Esophagus squamous epithelium (tissue), 5 donors: ENCODE results near the gene SOCS2. TPM values are rescaled to one million over a fixed set of nuclear protein-coding genes. Genes with fewer than 3 reads are reported as not detected.

Source experiments
- DNase-seq: peaks from one replicate; lab custom pipeline; 2025; lab: John Stamatoyannopoulos, UW
- H3K27ac ChIP-seq, 4 donors: fragments of 200-600 bp; sonication (generic); one replicate each; pipeline ENCODE4 v1.5.1; 2016 to 2019; ENCODE audit warnings: mild to moderate bottlenecking in 1 of 4
- H3K27me3 ChIP-seq, 4 donors: fragments of 200-600 bp; sonication (generic); 1 replicate in 3 of 4; 2 replicates in 1 of 4; pipeline versions ENCODE4 v1.5.1 to v1.6.0; 2017 to 2021; ENCODE audit warnings: antibody characterized with exemption in 1 of 4
- H3K36me3 ChIP-seq, 3 donors: fragments of 200-600 bp; sonication (generic); one replicate each; pipeline ENCODE4 v1.5.1; 2016 to 2019
- H3K4me1 ChIP-seq, 3 donors: fragments of 200-600 bp; sonication (generic); one replicate each; pipeline ENCODE4 v1.5.1; 2017 to 2019
- H3K4me3 ChIP-seq, 4 donors: fragments of 200-600 bp; sonication (generic); 1 replicate in 3 of 4; 2 replicates in 1 of 4; pipeline ENCODE4 v1.5.1; 2016 to 2019; ENCODE audit warnings: mild to moderate bottlenecking in 2 of 4, moderate library complexity in 1 of 4
- H3K9me3 ChIP-seq, 3 donors: fragments of 200-600 bp; sonication (generic); one replicate each; pipeline ENCODE4 v1.5.1; 2016 to 2019
- POLR2A ChIP-seq, 4 donors: fragments of 450-650 bp; IDR thresholded peaks; one replicate each; pipeline ENCODE4 v1.6.1; 2017; ENCODE audit warnings: antibody characterized with exemption in 4 of 4, mild to moderate bottlenecking in 4 of 4, moderate library complexity in 3 of 4
- WGBS, 2 donors: methylation state at CpG; one replicate each; pipeline ENCODE4 v1.1.5; 2018; 5-methylcytosine and 5-hydroxymethylcytosine counted together
- intact Hi-C: fragments of 100-400 bp; cut with DNase I; formaldehyde crosslinking; loops from one replicate; pipeline ENCODE4 v1.15.0; 2022
- total RNA-seq, 4 donors: library from RNA; depleted of rRNA; stranded (reverse); fragments of >200 nt; gene quantifications; one replicate each; pipeline ENCODE4 v1.1.0, GENCODE V29; 2016
- TF ChIP-seq, protein P1 (sequence below), 6 experiments: fragments of 450-650 bp in 4 of 6; fragments of 200-600 bp in 2 of 6; sonication (generic) in 2 of 6; IDR thresholded peaks; one replicate each; pipeline ENCODE4 v1.5.1; 2016 to 2019; ENCODE audit warnings: antibody characterized with exemption in 6 of 6, mild to moderate bottlenecking in 4 of 6, moderate library complexity in 4 of 6
- donor health status: DM: yes; HTN: yes; CAD: no.

Gene SOCS2
- total RNA-seq, 4 donors from 2014 or later, result 3.4 to 18.5 (median 9.8) TPM

DNA sequence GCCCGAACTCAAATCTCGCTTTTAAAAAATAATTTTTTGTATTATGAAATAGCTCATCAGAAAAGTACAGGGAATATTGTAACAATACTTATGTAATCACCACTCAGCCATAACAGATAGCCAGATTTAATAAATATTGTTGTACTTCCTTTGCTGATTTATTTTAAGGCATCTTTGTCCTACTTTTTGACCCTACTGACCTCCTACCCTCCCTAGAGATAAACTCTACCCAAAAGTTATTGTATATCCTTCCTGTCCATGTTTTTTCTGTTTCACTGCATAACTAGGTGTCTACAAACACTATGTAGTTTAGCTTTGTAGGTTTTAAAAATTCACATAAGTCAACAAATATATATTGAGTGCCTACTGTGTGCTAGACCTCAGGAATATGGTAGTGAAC, 25.1 kb downstream of the SOCS2 start:
- H3K27ac ChIP-seq, result no peak overlapping the region
- intact Hi-C loops, result loop anchor here (10.0 kb wide), 1 partner anchor 77 kb away; the partner anchor contains the start of gene CRADD
- H3K36me3 ChIP-seq, result no peaks in the 10 kb centered on the region
- 87 to 89% methylated on average over 2 of the region's 2 CpGs for WGBS, 2 donors
- no peak overlapping the region for H3K4me3 ChIP-seq
- H3K4me1 ChIP-seq, result peaks cover 0 to 3% (median 0%) of the 10 kb centered on the region in 3 donors
- TF ChIP-seq, protein P1, sequence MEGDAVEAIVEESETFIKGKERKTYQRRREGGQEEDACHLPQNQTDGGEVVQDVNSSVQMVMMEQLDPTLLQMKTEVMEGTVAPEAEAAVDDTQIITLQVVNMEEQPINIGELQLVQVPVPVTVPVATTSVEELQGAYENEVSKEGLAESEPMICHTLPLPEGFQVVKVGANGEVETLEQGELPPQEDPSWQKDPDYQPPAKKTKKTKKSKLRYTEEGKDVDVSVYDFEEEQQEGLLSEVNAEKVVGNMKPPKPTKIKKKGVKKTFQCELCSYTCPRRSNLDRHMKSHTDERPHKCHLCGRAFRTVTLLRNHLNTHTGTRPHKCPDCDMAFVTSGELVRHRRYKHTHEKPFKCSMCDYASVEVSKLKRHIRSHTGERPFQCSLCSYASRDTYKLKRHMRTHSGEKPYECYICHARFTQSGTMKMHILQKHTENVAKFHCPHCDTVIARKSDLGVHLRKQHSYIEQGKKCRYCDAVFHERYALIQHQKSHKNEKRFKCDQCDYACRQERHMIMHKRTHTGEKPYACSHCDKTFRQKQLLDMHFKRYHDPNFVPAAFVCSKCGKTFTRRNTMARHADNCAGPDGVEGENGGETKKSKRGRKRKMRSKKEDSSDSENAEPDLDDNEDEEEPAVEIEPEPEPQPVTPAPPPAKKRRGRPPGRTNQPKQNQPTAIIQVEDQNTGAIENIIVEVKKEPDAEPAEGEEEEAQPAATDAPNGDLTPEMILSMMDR (IDR thresholded peaks at IDR 0.05), result no peak
- no peak for TF ChIP-seq POLR2A (IDR thresholded peaks at IDR 0.05)
- peaks cover 0 to 26% (median 0%) of the 10 kb centered on the region in 4 donors for H3K27me3 ChIP-seq
- H3K9me3 ChIP-seq, result no peaks in the 10 kb centered on the region
- no peak for DNase-seq

DNA sequence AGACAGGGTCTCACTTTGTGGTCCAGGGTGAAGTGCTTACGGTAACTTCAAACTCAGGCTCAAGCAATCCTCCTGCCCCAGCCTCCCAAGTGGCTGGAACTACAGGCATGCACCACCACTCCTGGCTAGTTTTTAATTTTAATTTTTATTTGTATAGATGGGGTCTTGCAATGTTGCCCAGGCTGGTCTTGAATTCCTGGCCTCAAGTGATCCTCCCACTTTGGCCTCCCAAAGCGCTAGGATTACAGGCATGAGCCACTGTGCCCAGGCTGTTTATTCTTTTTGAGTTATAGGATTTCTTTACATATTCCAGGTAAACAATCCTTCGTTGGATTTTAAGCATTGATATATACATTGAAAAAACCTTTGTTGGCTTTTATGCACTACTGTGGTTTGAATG, 26.7 kb downstream of the SOCS2 start:
- H3K27ac ChIP-seq, result no peak overlapping the region
- H3K27me3 ChIP-seq, result peaks cover 0 to 14% (median 0%) of the 10 kb centered on the region in 4 donors
- no peak overlapping the region for H3K4me3 ChIP-seq
- no peaks in the 10 kb centered on the region for H3K36me3 ChIP-seq
- TF ChIP-seq, protein P1 (IDR thresholded peaks at IDR 0.05), result no peak
- no peak for TF ChIP-seq POLR2A (IDR thresholded peaks at IDR 0.05)
- intact Hi-C loops, result loop anchor here (10.0 kb wide), 1 partner anchor 76 kb away; the partner anchor contains the start of gene CRADD
- DNase-seq, result no peak
- 83 to 84% methylated on average over 3 of the region's 3 CpGs for WGBS, 2 donors
- H3K9me3 ChIP-seq, result no peaks in the 10 kb centered on the region
- H3K4me1 ChIP-seq, result peaks cover 0 to 12% (median 0%) of the 10 kb centered on the region in 3 donors

DNA sequence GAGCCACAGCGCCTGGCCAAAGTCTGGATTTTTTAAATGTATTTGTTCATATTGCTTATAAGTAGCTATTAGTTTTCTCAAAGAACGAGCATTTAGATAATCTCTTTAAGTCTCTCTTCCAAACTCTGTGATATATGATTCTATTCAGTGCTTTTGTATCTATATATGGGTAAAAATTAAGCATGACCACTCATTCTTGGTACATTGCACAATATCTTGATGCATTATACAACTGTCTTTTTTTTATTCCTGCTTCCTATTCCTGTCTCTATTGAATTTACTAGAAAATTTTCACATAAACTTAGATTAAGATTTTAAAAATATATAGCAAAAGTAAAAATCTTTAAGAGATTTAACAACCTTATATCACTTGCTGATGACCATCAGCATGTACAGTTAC, 29.1 kb downstream of the SOCS2 start:
- Histone ChIP-seq H3K4me1 (peaks cover 0 to 12% (median 0%) of the 10 kb centered on the region in 3 donors), H3K27me3 (no peaks in the 10 kb centered on the region), H3K4me3 (no peak overlapping the region), H3K36me3 (no peaks in the 10 kb centered on the region), H3K27ac (no peak overlapping the region), H3K9me3 (no peaks in the 10 kb centered on the region)
- 69 to 90% methylated on average over 2 of the region's 2 CpGs for WGBS, 2 donors
- intact Hi-C loops, result no loop called here
- no peak for DNase-seq
- TF ChIP-seq, protein P1 (IDR thresholded peaks at IDR 0.05), result no peak
- no peak for TF ChIP-seq POLR2A (IDR thresholded peaks at IDR 0.05)

DNA sequence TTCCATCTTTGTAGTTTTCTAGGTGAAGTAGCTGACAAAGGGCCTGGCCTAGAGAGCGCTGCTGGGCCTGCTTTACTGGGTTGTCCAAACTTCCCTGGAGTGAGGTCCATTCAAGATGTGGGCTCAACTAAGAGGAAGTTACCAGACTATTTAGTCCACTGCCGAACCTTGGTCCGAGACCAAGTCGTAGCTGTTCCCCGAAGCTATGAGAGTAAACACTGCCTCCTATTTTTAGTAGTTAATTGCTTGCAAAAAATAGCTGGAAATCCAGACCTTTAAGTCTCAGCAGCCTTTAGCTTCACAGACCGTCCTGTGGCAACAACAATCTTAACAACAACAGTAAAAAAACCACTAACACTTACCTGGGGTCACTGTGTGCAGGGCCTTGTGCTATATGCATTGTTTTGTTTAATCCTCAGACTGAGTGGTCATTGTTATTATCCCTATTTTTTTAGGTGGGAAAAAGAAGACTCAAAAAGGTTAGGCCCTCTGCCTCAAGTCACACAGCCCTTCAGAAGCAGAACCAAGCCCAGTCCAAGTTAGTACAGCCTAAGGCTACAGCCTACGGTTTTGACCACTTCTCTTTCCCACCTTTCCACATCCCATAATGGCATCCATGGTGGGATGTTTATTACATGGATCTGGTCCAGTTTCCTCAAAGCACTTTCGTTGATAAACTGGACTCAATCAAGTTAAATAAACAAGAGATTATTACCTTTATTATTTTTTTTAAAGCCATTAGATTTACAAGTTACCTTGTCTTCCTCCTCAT, 30.6 kb downstream of the SOCS2 start:
- TF ChIP-seq POLR2A (IDR thresholded peaks at IDR 0.05), result no peak
- TF ChIP-seq, protein P1 (IDR thresholded peaks at IDR 0.05), result no peak
- H3K4me3 ChIP-seq, result no peak overlapping the region
- peaks cover 0 to 12% (median 0%) of the 10 kb centered on the region in 3 donors for H3K4me1 ChIP-seq
- no peak for DNase-seq
- H3K36me3 ChIP-seq, result no peaks in the 10 kb centered on the region
- H3K27ac ChIP-seq, result peak overlapping the region in 3 of 4 donors; percentile 23 to 53 (median 38)
- intact Hi-C loops, result no loop called here
- no peaks in the 10 kb centered on the region for H3K27me3 ChIP-seq
- WGBS, 2 donors, result 62 to 68% methylated on average over 8 of the region's 8 CpGs
- no peaks in the 10 kb centered on the region for H3K9me3 ChIP-seq

DNA sequence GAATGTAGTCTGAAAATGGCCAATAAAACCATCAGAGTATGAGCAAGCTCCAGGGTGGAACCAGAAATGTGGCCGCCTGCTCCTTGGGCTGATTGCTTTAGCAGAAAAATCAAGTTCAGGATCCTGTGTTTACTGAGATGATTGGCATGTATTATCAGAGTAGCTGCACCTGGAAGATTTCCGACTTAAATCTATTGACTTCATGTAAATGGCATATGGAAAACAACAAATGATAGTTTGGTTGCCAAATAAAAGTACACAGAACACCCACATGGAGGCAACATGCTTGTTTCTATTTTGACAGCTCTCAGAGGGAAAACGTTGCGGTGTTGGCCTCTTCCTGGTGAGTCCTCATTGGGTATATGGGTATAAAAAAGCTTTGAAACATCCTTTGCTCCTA, 31.3 kb downstream of the SOCS2 start:
- Histone ChIP-seq H3K4me1 (peaks cover 0 to 12% (median 0%) of the 10 kb centered on the region in 3 donors), H3K27me3 (no peaks in the 10 kb centered on the region), H3K9me3 (no peaks in the 10 kb centered on the region), H3K36me3 (no peaks in the 10 kb centered on the region), H3K27ac (peak overlapping the region in 1 of 4 donors; percentile 23), H3K4me3 (no peak overlapping the region)
- DNase-seq, result no peak
- intact Hi-C loops, result no loop called here
- TF ChIP-seq, protein P1 (IDR thresholded peaks at IDR 0.05), result no peak
- no peak for TF ChIP-seq POLR2A (IDR thresholded peaks at IDR 0.05)
- WGBS, 2 donors, result 57 to 70% methylated on average over 4 of the region's 4 CpGs
